ENCODE results near the gene TMEM181.

TMEM181 gene

DNA sequence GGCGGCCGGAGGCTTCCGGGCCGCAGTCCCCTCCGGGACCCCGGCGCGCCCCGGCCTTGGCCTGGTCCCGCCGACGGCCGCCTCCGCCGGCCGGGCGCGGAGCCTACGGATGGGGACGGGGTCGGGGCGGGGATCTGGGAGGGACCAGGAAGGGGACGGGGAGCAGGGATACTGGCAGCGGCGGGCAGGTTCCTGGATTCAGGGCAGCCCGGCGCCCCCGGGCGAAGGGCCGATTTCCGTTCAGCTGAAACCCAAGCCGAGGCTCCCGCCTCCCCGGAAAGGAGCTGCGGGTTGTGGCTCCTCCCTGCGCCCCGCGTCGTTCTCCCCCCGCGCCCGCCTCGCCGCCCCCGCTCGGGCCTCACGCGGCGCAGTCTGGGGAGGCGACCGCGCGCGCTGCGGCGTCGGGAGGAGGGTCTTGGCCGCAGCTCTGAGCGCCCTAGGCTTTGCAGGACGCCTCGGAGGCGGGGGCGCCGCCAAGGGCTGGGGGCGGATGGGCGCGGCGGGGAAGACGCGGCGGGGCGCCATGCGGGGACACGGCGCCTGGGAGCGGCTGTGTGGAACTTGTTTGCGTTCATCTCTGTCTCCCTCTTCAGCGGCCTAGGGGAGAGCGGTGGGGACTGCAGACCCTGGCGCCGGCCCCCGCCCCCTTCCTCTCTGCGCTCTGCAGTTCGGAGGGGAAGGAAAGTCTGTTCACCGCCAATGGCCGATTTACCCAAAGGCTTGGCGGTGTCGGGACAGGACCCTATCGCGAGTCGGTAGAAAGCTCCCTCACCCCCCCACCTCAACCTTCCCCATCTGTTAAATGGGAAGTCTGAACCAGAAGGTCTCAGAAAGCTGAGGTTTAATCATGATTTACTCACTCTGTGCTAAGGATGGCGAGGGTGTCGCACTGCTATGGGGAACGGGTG lies 22.7 kb upstream of the TMEM181 start:
- peaks cover 35% of the 10 kb centered on the region for H3K27me3 ChIP-seq (ENCODE audit: insufficient read depth, low read length)
- no peaks in the 10 kb centered on the region for H3K79me2 ChIP-seq (ENCODE audit: control insufficient read depth, insufficient read depth, low read length, unreplicated experiment)
- no peak overlapping the region for H3K27ac ChIP-seq (ENCODE audit: low read depth, low read length)
- H3K4me3 ChIP-seq (ENCODE audit: low read depth, low read length), result peak overlapping the region; percentile 83
- no peaks in the 10 kb centered on the region for H3K4me1 ChIP-seq (ENCODE audit: control insufficient read depth, insufficient read depth, low read length, unreplicated experiment)
- H3K36me3 ChIP-seq (ENCODE audit: insufficient read depth, low read length), result no peaks in the 10 kb centered on the region
- peak overlapping the region; percentile 73 for H2AFZ ChIP-seq (ENCODE audit: low read length, unreplicated experiment)

DNA sequence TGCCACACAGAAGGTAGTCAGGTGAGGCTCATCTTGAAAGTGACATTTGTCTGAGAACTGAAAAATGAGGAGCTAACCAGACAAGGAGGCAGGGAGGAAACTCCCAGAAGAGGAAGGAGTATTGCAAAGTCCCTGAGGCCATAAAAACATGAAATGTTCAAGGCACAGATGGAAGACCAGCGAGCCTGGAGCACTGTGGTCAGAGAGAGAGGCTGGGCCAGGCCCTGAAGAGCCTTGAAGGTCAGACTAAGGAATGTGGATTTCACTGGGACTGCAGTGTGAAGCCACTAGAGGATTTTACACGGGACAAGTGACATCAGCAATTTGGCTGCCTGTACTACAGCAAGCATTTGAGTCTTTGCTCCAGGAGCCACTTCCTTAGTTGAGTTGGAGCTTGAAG lies 21.1 kb upstream of the TMEM181 start:
- Histone ChIP-seq H3K4me1 (ENCODE audit: control insufficient read depth, insufficient read depth, low read length, unreplicated experiment) (no peaks in the 10 kb centered on the region), H3K27ac (ENCODE audit: low read depth, low read length) (no peak overlapping the region), H3K36me3 (ENCODE audit: insufficient read depth, low read length) (no peaks in the 10 kb centered on the region), H3K4me3 (ENCODE audit: low read depth, low read length) (no peak overlapping the region), H3K27me3 (ENCODE audit: insufficient read depth, low read length) (peaks cover 32% of the 10 kb centered on the region), H3K79me2 (ENCODE audit: control insufficient read depth, insufficient read depth, low read length, unreplicated experiment) (no peaks in the 10 kb centered on the region), H2AFZ (ENCODE audit: low read length, unreplicated experiment) (no peak overlapping the region)

DNA sequence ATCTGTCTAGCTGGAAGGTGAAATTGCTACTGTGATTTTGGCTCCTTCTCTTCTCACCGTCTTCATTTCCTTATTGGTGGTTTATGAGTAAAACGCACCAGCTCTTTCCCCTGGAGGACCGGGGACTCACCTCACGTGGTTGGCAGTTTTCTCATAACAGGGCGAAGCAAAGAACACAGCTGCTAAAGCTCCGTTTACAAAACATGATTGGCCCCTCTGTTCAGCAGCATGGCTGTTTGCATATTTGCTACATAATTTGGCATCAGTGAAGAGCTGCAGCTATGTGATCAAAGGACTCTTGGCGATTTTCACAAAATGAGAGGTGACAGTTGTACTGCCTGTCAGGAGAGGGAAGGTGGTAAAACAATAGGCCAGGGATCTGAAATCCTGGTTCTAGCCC lies 20.5 kb upstream of the TMEM181 start:
- Histone ChIP-seq H3K27ac (ENCODE audit: low read depth, low read length) (no peak overlapping the region), H3K36me3 (ENCODE audit: insufficient read depth, low read length) (no peaks in the 10 kb centered on the region), H3K27me3 (ENCODE audit: insufficient read depth, low read length) (peaks cover 32% of the 10 kb centered on the region), H3K79me2 (ENCODE audit: control insufficient read depth, insufficient read depth, low read length, unreplicated experiment) (no peaks in the 10 kb centered on the region), H2AFZ (ENCODE audit: low read length, unreplicated experiment) (no peak overlapping the region), H3K4me1 (ENCODE audit: control insufficient read depth, insufficient read depth, low read length, unreplicated experiment) (no peaks in the 10 kb centered on the region), H3K4me3 (ENCODE audit: low read depth, low read length) (no peak overlapping the region)

- H3K27me3 ChIP-seq (ENCODE audit: insufficient read depth, low read length), result peaks cover 32% of the 10 kb centered on the region
- H3K4me1 ChIP-seq (ENCODE audit: control insufficient read depth, insufficient read depth, low read length, unreplicated experiment), result no peaks in the 10 kb centered on the region
- H3K4me3 ChIP-seq (ENCODE audit: low read depth, low read length), result no peak overlapping the region
- no peak overlapping the region for H3K27ac ChIP-seq (ENCODE audit: low read depth, low read length)
- H3K36me3 ChIP-seq (ENCODE audit: insufficient read depth, low read length), result no peaks in the 10 kb centered on the region
- H2AFZ ChIP-seq (ENCODE audit: low read length, unreplicated experiment), result no peak overlapping the region
- no peaks in the 10 kb centered on the region for H3K79me2 ChIP-seq (ENCODE audit: control insufficient read depth, insufficient read depth, low read length, unreplicated experiment)
Measured at GRCh38 chr6:158539881-158540280, 20.0 kb upstream of the TMEM181 start.

DNA sequence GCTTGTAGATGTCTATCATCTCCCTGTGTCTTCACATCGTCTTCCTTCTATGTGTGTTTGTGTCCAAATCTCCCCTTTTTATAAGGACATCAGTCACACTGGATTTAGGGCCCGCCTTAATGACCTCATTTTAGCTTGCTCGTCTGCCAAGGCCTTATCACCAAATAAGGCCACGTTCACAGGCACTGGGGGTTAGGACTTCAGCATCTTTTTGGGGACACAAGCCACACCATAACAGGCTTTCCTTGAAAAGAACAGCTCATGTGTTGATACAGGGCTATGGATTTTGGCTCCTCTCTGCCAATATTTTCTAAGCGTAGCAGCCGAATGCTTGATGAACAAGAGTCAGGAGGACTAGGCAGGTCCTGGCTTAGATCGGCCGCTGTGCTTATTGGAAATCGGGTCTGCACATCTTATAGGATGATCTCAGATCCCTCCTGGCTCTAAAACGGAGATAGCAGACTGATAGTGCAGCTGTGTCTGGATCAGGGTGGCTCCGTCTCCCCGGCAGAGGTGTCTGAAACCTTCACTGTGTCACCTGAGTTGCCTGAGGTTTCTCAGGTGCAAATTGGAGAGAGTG lies 16.2 kb upstream of the TMEM181 start:
- peaks cover 10% of the 10 kb centered on the region; the same call in 1 of the 2 replicates for H3K27me3 ChIP-seq (ENCODE audit: insufficient read depth, low read length)
- H3K27ac ChIP-seq (ENCODE audit: low read depth, low read length), result no peak overlapping the region
- H2AFZ ChIP-seq (ENCODE audit: low read length, unreplicated experiment), result no peak overlapping the region
- H3K79me2 ChIP-seq (ENCODE audit: control insufficient read depth, insufficient read depth, low read length, unreplicated experiment), result no peaks in the 10 kb centered on the region
- no peak overlapping the region for H3K4me3 ChIP-seq (ENCODE audit: low read depth, low read length)
- no peaks in the 10 kb centered on the region for H3K36me3 ChIP-seq (ENCODE audit: insufficient read depth, low read length)
- H3K4me1 ChIP-seq (ENCODE audit: control insufficient read depth, insufficient read depth, low read length, unreplicated experiment), result no peaks in the 10 kb centered on the region

DNA sequence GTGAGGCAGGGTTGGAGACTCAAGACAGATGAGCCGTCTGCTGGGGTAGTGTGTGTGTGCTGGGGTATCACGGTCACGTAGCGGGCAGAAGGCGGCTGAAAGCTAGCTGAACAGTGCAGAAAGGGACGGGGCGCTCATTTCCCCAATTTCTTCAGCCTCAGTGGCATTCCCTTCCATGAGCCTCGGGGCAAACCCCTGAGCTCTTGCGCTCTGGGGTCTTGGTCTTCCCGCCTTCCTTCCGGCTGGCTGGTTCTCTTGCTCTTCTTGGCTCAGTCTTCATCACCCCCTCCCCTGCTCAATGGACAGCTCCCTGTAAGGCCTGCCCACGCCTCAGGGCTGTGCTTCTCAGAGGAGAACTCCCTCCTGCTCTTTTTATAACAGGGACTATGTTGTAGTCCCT lies 15.5 kb upstream of the TMEM181 start:
- H3K36me3 ChIP-seq (ENCODE audit: insufficient read depth, low read length), result no peaks in the 10 kb centered on the region

DNA sequence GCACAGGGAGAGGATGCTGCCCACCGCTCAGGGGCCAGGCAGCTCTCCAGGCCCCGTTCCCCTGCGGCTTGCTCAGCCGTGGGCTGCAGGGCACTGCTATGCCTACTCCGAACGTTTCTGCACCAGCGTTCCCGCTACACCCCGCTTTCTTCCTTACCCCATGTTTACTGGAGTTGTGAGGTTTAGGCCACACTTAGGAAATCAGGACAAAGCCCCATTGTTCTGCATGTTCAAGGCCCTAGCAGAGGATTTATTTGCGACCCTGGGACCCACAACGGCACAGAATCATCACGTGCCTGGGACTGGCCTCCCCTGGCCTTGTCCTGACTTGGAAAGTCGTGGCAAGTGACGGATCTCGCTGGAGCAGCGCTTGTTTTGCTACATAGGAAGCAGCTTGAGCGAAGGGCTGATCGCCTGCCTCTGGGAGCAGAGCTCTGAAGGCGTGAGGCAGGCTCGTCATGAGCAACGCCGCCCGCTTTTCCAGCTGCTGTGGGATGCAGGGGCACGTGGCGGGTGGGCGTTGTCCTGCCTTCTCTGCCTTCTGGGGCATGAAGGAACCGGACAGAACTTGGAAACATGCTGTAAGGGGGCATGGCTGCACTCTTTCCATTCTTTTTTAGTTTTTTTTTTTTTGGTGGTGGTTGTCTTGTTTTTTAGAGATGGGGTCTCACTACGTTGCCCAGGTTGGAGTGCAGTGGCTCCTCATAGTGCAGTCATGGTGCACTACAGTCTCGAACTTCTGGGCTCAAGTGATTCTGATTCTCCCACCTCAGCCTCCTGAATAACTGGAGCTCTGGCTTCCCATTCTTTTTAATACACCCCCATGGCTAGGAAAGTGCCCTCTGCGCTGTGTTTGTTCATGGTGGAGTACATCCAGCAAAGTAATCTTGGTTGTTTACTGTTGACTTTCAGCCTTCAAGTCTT lies 14.6 kb upstream of the TMEM181 start:
- H3K4me3 ChIP-seq (ENCODE audit: low read depth, low read length), result no peak overlapping the region
- H3K27me3 ChIP-seq (ENCODE audit: insufficient read depth, low read length), result peaks cover 9% of the 10 kb centered on the region; the same call in 1 of the 2 replicates
- no peak overlapping the region for H3K27ac ChIP-seq (ENCODE audit: low read depth, low read length)
- H3K36me3 ChIP-seq (ENCODE audit: insufficient read depth, low read length), result no peaks in the 10 kb centered on the region
- no peaks in the 10 kb centered on the region for H3K79me2 ChIP-seq (ENCODE audit: control insufficient read depth, insufficient read depth, low read length, unreplicated experiment)
- H3K4me1 ChIP-seq (ENCODE audit: control insufficient read depth, insufficient read depth, low read length, unreplicated experiment), result no peaks in the 10 kb centered on the region
- H2AFZ ChIP-seq (ENCODE audit: low read length, unreplicated experiment), result no peak overlapping the region

More for the DNA sequence above, 15.5 kb upstream of the TMEM181 start:
- no peaks in the 10 kb centered on the region for H3K79me2 ChIP-seq (ENCODE audit: control insufficient read depth, insufficient read depth, low read length, unreplicated experiment)
- no peak overlapping the region for H2AFZ ChIP-seq (ENCODE audit: low read length, unreplicated experiment)
- no peaks in the 10 kb centered on the region for H3K4me1 ChIP-seq (ENCODE audit: control insufficient read depth, insufficient read depth, low read length, unreplicated experiment)
- peaks cover 9% of the 10 kb centered on the region; the same call in 1 of the 2 replicates for H3K27me3 ChIP-seq (ENCODE audit: insufficient read depth, low read length)
- H3K4me3 ChIP-seq (ENCODE audit: low read depth, low read length), result no peak overlapping the region
- H3K27ac ChIP-seq (ENCODE audit: low read depth, low read length), result no peak overlapping the region

GRCh38 chr6:158548418-158549161 lies 11.3 kb upstream of the TMEM181 start:
- Histone ChIP-seq H3K27me3 (ENCODE audit: insufficient read depth, low read length) (peaks cover 9% of the 10 kb centered on the region; the same call in 1 of the 2 replicates), H3K36me3 (ENCODE audit: insufficient read depth, low read length) (no peaks in the 10 kb centered on the region), H2AFZ (ENCODE audit: low read length, unreplicated experiment) (no peak overlapping the region), H3K4me1 (ENCODE audit: control insufficient read depth, insufficient read depth, low read length, unreplicated experiment) (no peaks in the 10 kb centered on the region), H3K79me2 (ENCODE audit: control insufficient read depth, insufficient read depth, low read length, unreplicated experiment) (no peaks in the 10 kb centered on the region), H3K4me3 (ENCODE audit: low read depth, low read length) (no peak overlapping the region), H3K27ac (ENCODE audit: low read depth, low read length) (no peak overlapping the region)

- H3K4me1 ChIP-seq (ENCODE audit: control insufficient read depth, insufficient read depth, low read length, unreplicated experiment), result no peaks in the 10 kb centered on the region
- H2AFZ ChIP-seq (ENCODE audit: low read length, unreplicated experiment), result no peak overlapping the region
- no peaks in the 10 kb centered on the region for H3K36me3 ChIP-seq (ENCODE audit: insufficient read depth, low read length)
- H3K27ac ChIP-seq (ENCODE audit: low read depth, low read length), result no peak overlapping the region
- H3K4me3 ChIP-seq (ENCODE audit: low read depth, low read length), result no peak overlapping the region
- no peaks in the 10 kb centered on the region for H3K79me2 ChIP-seq (ENCODE audit: control insufficient read depth, insufficient read depth, low read length, unreplicated experiment)
- H3K27me3 ChIP-seq (ENCODE audit: insufficient read depth, low read length), result no peaks in the 10 kb centered on the region
Measured at GRCh38 chr6:158552055-158552795, 7.7 kb upstream of the TMEM181 start.

Data from ACC112 (cell line).